Measurements from ENCODE around the gene KIF27.
"Not testable (repeated sequence)": the region's sequence is repeated elsewhere in the genome, so short reads cannot be mapped to it uniquely, and the experiment has no call there.

Gene KIF27

GRCh38 chr9:83920927-83921707, at the start of gene KIF27:
TSS of gene KIF27 (minus strand) at chr9:83921432. CDS start at chr9:83915591, 5,841 bp downstream.
- Mint-ChIP-seq H3K36me3 (ENCODE audit: low read depth) (no peaks in the 10 kb centered on the region), H3K9me3 (no peaks in the 10 kb centered on the region), H3K27me3 (no peaks in the 10 kb centered on the region), H3K4me3 (peak within 1 kb of the TSS; percentile 82), H3K27ac (peak within 1 kb of the TSS; percentile 89), H3K4me1 (ENCODE audit: low read depth) (peaks cover 23% of the 10 kb centered on the region)

GRCh38 chr9:83969602-83970001, 48.4 kb upstream of the KIF27 start:
- Mint-ChIP-seq H3K27ac (peak overlapping the region; percentile 36), H3K4me3 (no peak overlapping the region), H3K27me3 (no peaks in the 10 kb centered on the region), H3K4me1 (ENCODE audit: low read depth) (peaks cover 38% of the 10 kb centered on the region), H3K9me3 (no peaks in the 10 kb centered on the region), H3K36me3 (ENCODE audit: low read depth) (peaks cover 88% of the 10 kb centered on the region)

- H3K27me3 Mint-ChIP-seq: no peaks in the 10 kb centered on the region
- no peaks in the 10 kb centered on the region for H3K9me3 Mint-ChIP-seq
- H3K36me3 Mint-ChIP-seq (ENCODE audit: low read depth): peaks cover 63% of the 10 kb centered on the region
- no peak overlapping the region for H3K4me3 Mint-ChIP-seq
- H3K27ac Mint-ChIP-seq: peak overlapping the region; percentile 42
- H3K4me1 Mint-ChIP-seq (ENCODE audit: low read depth): peaks cover 17% of the 10 kb centered on the region
These were observed 45.8 kb upstream of the KIF27 start for GRCh38 chr9:83967073-83967472.

- H3K4me1 Mint-ChIP-seq (ENCODE audit: low read depth): peaks cover 12% of the 10 kb centered on the region
- peak overlapping the region; percentile 77 for H3K27ac Mint-ChIP-seq
- no peak overlapping the region for H3K4me3 Mint-ChIP-seq
- H3K9me3 Mint-ChIP-seq: no peaks in the 10 kb centered on the region
- no peaks in the 10 kb centered on the region for H3K27me3 Mint-ChIP-seq
- H3K36me3 Mint-ChIP-seq (ENCODE audit: low read depth): peaks cover 55% of the 10 kb centered on the region
These were observed 45.0 kb upstream of the KIF27 start for GRCh38 chr9:83966209-83966582.

GRCh38 chr9:83965350-83966208, 44.3 kb upstream of the KIF27 start:
- Mint-ChIP-seq H3K4me1 (ENCODE audit: low read depth) (peaks cover 12% of the 10 kb centered on the region), H3K4me3 (no peak overlapping the region), H3K36me3 (ENCODE audit: low read depth) (peaks cover 48% of the 10 kb centered on the region), H3K27me3 (no peaks in the 10 kb centered on the region), H3K9me3 (no peaks in the 10 kb centered on the region), H3K27ac (peak overlapping the region; percentile 77)

GRCh38 chr9:83964973-83965349, 43.7 kb upstream of the KIF27 start:
- peaks cover 9% of the 10 kb centered on the region for H3K4me1 Mint-ChIP-seq (ENCODE audit: low read depth)
- H3K4me3 Mint-ChIP-seq: no peak overlapping the region
- H3K27ac Mint-ChIP-seq: peak overlapping the region; percentile 77
- H3K27me3 Mint-ChIP-seq: no peaks in the 10 kb centered on the region
- H3K36me3 Mint-ChIP-seq (ENCODE audit: low read depth): peaks cover 42% of the 10 kb centered on the region
- no peaks in the 10 kb centered on the region for H3K9me3 Mint-ChIP-seq

GRCh38 chr9:83962165-83962564, 40.9 kb upstream of the KIF27 start:
- Mint-ChIP-seq H3K9me3 (no peaks in the 10 kb centered on the region), H3K4me3 (no peak overlapping the region), H3K27ac (no peak overlapping the region), H3K27me3 (no peaks in the 10 kb centered on the region), H3K4me1 (ENCODE audit: low read depth) (peaks cover 2% of the 10 kb centered on the region), H3K36me3 (ENCODE audit: low read depth) (peaks cover 16% of the 10 kb centered on the region)

GRCh38 chr9:83960991-83961390, 39.8 kb upstream of the KIF27 start:
- Mint-ChIP-seq H3K27me3 (no peaks in the 10 kb centered on the region), H3K27ac (no peak overlapping the region), H3K4me3 (no peak overlapping the region), H3K36me3 (ENCODE audit: low read depth) (peaks cover 6% of the 10 kb centered on the region), H3K4me1 (ENCODE audit: low read depth) (peaks cover 11% of the 10 kb centered on the region), H3K9me3 (no peaks in the 10 kb centered on the region)

GRCh38 chr9:83959061-83959460, 37.8 kb upstream of the KIF27 start:
- Mint-ChIP-seq H3K27me3 (no peaks in the 10 kb centered on the region), H3K9me3 (no peaks in the 10 kb centered on the region), H3K36me3 (ENCODE audit: low read depth) (peaks cover 9% of the 10 kb centered on the region), H3K27ac (no peak overlapping the region), H3K4me1 (ENCODE audit: low read depth) (peaks cover 19% of the 10 kb centered on the region), H3K4me3 (no peak overlapping the region)

- H3K4me1 Mint-ChIP-seq (ENCODE audit: low read depth): peaks cover 19% of the 10 kb centered on the region
- H3K27ac Mint-ChIP-seq: peak overlapping the region; percentile 94
- H3K4me3 Mint-ChIP-seq: peak overlapping the region; percentile 96
- H3K36me3 Mint-ChIP-seq (ENCODE audit: low read depth): peaks cover 14% of the 10 kb centered on the region
- H3K27me3 Mint-ChIP-seq: no peaks in the 10 kb centered on the region
- H3K9me3 Mint-ChIP-seq: no peaks in the 10 kb centered on the region
These were observed 35.9 kb upstream of the KIF27 start for GRCh38 chr9:83957248-83957513.

GRCh38 chr9:83956436-83957247, 35.4 kb upstream of the KIF27 start:
- peak overlapping the region; percentile 94 for H3K27ac Mint-ChIP-seq
- H3K4me1 Mint-ChIP-seq (ENCODE audit: low read depth): peaks cover 19% of the 10 kb centered on the region
- H3K36me3 Mint-ChIP-seq (ENCODE audit: low read depth): peaks cover 14% of the 10 kb centered on the region
- peak overlapping the region; percentile 96 for H3K4me3 Mint-ChIP-seq
- H3K27me3 Mint-ChIP-seq: no peaks in the 10 kb centered on the region
- no peaks in the 10 kb centered on the region for H3K9me3 Mint-ChIP-seq

- no peaks in the 10 kb centered on the region for H3K27me3 Mint-ChIP-seq
- peak overlapping the region; percentile 94 for H3K27ac Mint-ChIP-seq
- H3K36me3 Mint-ChIP-seq (ENCODE audit: low read depth): peaks cover 14% of the 10 kb centered on the region
- peak overlapping the region; percentile 96 for H3K4me3 Mint-ChIP-seq
- H3K4me1 Mint-ChIP-seq (ENCODE audit: low read depth): peaks cover 19% of the 10 kb centered on the region
- no peaks in the 10 kb centered on the region for H3K9me3 Mint-ChIP-seq
These were observed 34.8 kb upstream of the KIF27 start for GRCh38 chr9:83956086-83956435.

- H3K36me3 Mint-ChIP-seq (ENCODE audit: low read depth): peaks cover 32% of the 10 kb centered on the region
- not testable (repeated sequence) for H3K4me3 Mint-ChIP-seq; H3K27ac Mint-ChIP-seq; H3K9me3 Mint-ChIP-seq; H3K4me1 Mint-ChIP-seq (ENCODE audit: low read depth); H3K27me3 Mint-ChIP-seq
These were observed 26.9 kb upstream of the KIF27 start for GRCh38 chr9:83948096-83948495.

- H3K4me1 Mint-ChIP-seq (ENCODE audit: low read depth): no peaks in the 10 kb centered on the region
- no peak overlapping the region for H3K4me3 Mint-ChIP-seq
- no peaks in the 10 kb centered on the region for H3K27me3 Mint-ChIP-seq
- no peaks in the 10 kb centered on the region for H3K9me3 Mint-ChIP-seq
- H3K36me3 Mint-ChIP-seq (ENCODE audit: low read depth): peaks cover 58% of the 10 kb centered on the region
- H3K27ac Mint-ChIP-seq: no peak overlapping the region
These were observed 19.5 kb upstream of the KIF27 start for GRCh38 chr9:83940590-83941303.

Data from stimulated activated naive CD8-positive, alpha-beta T cell treated with anti-CD3 and anti-CD28 coated beads, Interleukin-15, Interleukin-2, amounts not matched to agents 100 ng/mL and 50 ng/mL, for 24 hours (primary cell).